CD8-positive, alpha-beta memory T cell (primary cell): ENCODE results near the gene MRFAP1. TPM values are rescaled to one million over a fixed set of nuclear protein-coding genes. Genes with fewer than 3 reads are reported as not detected.

Experiments used
- CTCF ChIA-PET: fragments of 350-600 bp; sonication (Branson Sonifier 250); formaldehyde crosslinking; loops from one replicate; lab custom pipeline; 2021; ENCODE audit warnings: antibody characterized with exemption; lab: Charles Lee
- POLR2A ChIA-PET: fragments of 350-600 bp; sonication (Branson Sonifier 250); formaldehyde crosslinking; loops from one replicate; lab custom pipeline; 2021; ENCODE audit warnings: antibody characterized with exemption; lab: Charles Lee
- DNase-seq, 5 donors: peaks; one replicate each; pipeline versions ENCODE4 v3.0.0 to v3.0.0-alpha.2; 2020 to 2022; ENCODE audit warnings: mixed read lengths in 1 of 5
- H3K27ac ChIP-seq: one replicate; pipeline ENCODE4 v1.7.0; 2013; ENCODE audit warnings: low read depth, mild to moderate bottlenecking, low read length, moderate library complexity
- H3K27me3 ChIP-seq: 2 replicates; pipeline ENCODE4 v1.7.0; 2013; ENCODE audit warnings: low read length, mild to moderate bottlenecking; ENCODE audit not compliant: insufficient read depth, poor library complexity, severe bottlenecking
- H3K36me3 ChIP-seq: 2 replicates; pipeline ENCODE4 v1.7.0; 2013; ENCODE audit warnings: mild to moderate bottlenecking, low read length, moderate library complexity; ENCODE audit not compliant: insufficient read depth
- H3K4me1 ChIP-seq: 2 replicates; pipeline ENCODE4 v1.7.0; 2013; ENCODE audit warnings: mild to moderate bottlenecking, low read length, moderate library complexity; ENCODE audit not compliant: insufficient read depth
- H3K4me3 ChIP-seq: 2 replicates; pipeline ENCODE4 v1.7.0; 2013; ENCODE audit warnings: mild to moderate bottlenecking, low read length
- H3K9me3 ChIP-seq: 2 replicates; pipeline ENCODE4 v1.7.0; 2013; ENCODE audit warnings: mild to moderate bottlenecking, low read length
- H3K27ac Mint-ChIP-seq, 8 donors: one replicate each; pipeline ENCODE4 v1.8.0; 2020 to 2021; ENCODE audit warnings: mixed read lengths in 8 of 8, mild to moderate bottlenecking in 6 of 8, inconsistent platforms in 3 of 8, moderate library complexity in 3 of 8
- H3K27me3 Mint-ChIP-seq, 2 donors: one replicate each; pipeline ENCODE4 v1.8.0; 2020 to 2021; ENCODE audit warnings: mixed read lengths in 2 of 2, mild to moderate bottlenecking in 1 of 2, moderate library complexity in 1 of 2
- H3K36me3 Mint-ChIP-seq, 3 donors: one replicate each; pipeline ENCODE4 v1.8.0; 2020 to 2021; ENCODE audit warnings: mixed read lengths in 3 of 3, inconsistent platforms in 1 of 3, mild to moderate bottlenecking in 1 of 3
- H3K4me1 Mint-ChIP-seq, 3 donors: one replicate each; pipeline ENCODE4 v1.8.0; 2020 to 2021; ENCODE audit warnings: mixed read lengths in 3 of 3, inconsistent platforms in 1 of 3, mild to moderate bottlenecking in 1 of 3
- H3K4me3 Mint-ChIP-seq, 7 donors: one replicate each; pipeline ENCODE4 v1.8.0; 2020 to 2021; ENCODE audit warnings: mixed read lengths in 7 of 7, mild to moderate bottlenecking in 6 of 7, moderate library complexity in 4 of 7, inconsistent platforms in 2 of 7
- H3K9me3 Mint-ChIP-seq, 5 donors: one replicate each; pipeline ENCODE4 v1.8.0; 2020 to 2022; ENCODE audit warnings: mixed read lengths in 5 of 5, mild to moderate bottlenecking in 3 of 5, moderate library complexity in 2 of 5, inconsistent platforms in 1 of 5
- polyA plus RNA-seq: library from polyadenylated mRNA; unstranded; fragments of 300-500 nt; fragmentation: Illumina TruSeq; gene quantifications from one replicate; pipeline ENCODE4 v1.2.3, GENCODE V29; 2021
- total RNA-seq, 2 experiments: library from RNA; stranded (reverse); gene quantifications; one replicate each; pipeline ENCODE4 v1.2.3, GENCODE V29; 2021

The MRFAP1 gene
- total and polyA plus RNA-seq, 3 experiments from 2014 or later, result 122 to 175 (median 126) TPM

DNA sequence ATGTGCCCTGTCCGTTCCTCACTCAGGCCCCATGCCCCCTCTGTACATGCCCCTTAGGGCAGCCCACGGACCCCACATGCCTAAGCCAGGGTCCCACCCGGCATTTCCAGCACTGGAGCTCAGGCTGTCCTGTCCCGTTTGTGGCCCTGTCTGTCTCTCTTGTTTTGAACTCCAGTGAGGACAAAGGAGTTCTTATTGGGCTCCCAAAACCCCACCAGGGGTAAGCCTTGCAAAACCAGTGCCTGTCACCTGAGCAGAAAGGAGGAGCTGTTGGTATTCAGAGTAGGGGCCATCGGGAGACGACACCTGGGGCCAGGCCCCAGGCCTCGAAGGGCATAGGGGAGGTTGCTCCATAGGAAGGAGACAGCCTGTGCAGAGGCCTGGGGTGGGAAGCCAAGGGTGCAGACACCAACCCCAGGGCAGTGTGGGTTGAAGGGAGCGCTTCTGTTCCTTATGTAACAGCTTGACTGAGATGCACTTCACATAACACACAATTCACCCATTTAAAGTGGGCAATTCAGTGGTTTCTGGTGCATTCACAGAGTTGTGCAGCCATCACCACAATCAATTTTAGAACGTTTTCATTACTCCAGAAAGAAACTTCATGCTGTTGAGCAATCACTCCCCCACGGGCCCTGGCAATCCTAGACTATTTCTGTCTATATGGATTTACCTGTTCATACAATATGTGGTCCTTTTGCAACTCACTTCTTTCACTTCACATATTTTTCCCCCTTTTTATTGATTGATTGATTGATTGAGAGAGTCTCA lies 33.8 kb upstream of the MRFAP1 start:
- H3K9me3 ChIP-seq, result peaks cover 7% of the 10 kb centered on the region
- H3K36me3 Mint-ChIP-seq, result peaks cover 27 to 95% (median 38%) of the 10 kb centered on the region in 3 donors

DNA sequence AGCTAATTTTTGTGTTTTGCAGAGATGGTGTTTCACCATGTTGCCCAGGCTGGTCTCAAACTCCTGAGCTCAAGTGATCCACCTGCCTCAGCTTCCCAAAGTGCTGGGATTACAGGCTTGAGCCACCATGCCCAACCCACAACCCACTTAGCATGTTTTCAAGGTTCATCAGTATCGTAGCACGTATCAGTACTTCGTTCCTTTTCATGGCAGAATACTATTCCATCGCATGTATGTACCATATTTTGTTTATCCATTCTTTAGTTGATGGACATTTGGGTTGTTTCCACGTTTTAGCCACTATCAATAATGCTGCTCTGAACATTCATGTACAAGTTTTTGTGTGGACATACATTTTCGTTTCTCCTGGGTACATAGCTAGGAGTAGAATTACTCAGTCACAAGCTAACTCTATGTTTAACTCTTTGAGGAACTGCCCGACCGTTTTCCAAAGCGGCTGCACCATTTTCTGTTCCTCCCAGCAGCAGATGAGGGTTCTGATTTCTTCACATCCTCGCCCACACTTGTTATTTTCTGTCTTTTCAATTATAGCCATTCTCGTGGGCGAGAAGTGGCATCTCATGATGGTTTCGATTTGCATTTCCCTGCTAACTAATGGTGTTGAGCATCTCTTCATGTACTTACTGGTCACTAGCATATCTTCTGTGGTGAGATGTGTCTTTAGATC lies 33.0 kb upstream of the MRFAP1 start:
- POLR2A ChIA-PET, result no interaction called here
- Mint-ChIP-seq H3K9me3 (peaks cover 0 to 9% (median 2%) of the 10 kb centered on the region in 5 donors), H3K4me1 (peaks cover 12 to 21% (median 20%) of the 10 kb centered on the region in 3 donors), H3K27ac (peak overlapping the region in 5 of 8 donors; percentile 11 to 83 (median 69)), H3K36me3 (peaks cover 32 to 94% (median 37%) of the 10 kb centered on the region in 3 donors), H3K27me3 (no peaks in the 10 kb centered on the region), H3K4me3 (no peak overlapping the region)
- Histone ChIP-seq H3K36me3 (peaks cover 33% of the 10 kb centered on the region), H3K9me3 (peaks cover 7% of the 10 kb centered on the region), H3K4me3 (no peak overlapping the region), H3K4me1 (no peaks in the 10 kb centered on the region), H3K27me3 (no peaks in the 10 kb centered on the region), H3K27ac (no peak overlapping the region)
- CTCF ChIA-PET, result no interaction called here
- DNase-seq, result no peak

More for the DNA sequence above, 33.8 kb upstream of the MRFAP1 start:
- H3K4me3 ChIP-seq, result no peak overlapping the region
- no peak for DNase-seq
- H3K27me3 Mint-ChIP-seq, result no peaks in the 10 kb centered on the region
- peaks cover 0 to 9% (median 2%) of the 10 kb centered on the region in 5 donors for H3K9me3 Mint-ChIP-seq
- no peaks in the 10 kb centered on the region for H3K4me1 ChIP-seq
- POLR2A ChIA-PET, result no interaction called here
- peaks cover 12 to 21% (median 20%) of the 10 kb centered on the region in 3 donors for H3K4me1 Mint-ChIP-seq
- no peak overlapping the region for H3K4me3 Mint-ChIP-seq
- H3K36me3 ChIP-seq, result peaks cover 33% of the 10 kb centered on the region
- no peaks in the 10 kb centered on the region for H3K27me3 ChIP-seq
- CTCF ChIA-PET, result no interaction called here
- peak overlapping the region in 3 of 8 donors; percentile 5 to 24 (median 15) for H3K27ac Mint-ChIP-seq
- no peak overlapping the region for H3K27ac ChIP-seq

DNA sequence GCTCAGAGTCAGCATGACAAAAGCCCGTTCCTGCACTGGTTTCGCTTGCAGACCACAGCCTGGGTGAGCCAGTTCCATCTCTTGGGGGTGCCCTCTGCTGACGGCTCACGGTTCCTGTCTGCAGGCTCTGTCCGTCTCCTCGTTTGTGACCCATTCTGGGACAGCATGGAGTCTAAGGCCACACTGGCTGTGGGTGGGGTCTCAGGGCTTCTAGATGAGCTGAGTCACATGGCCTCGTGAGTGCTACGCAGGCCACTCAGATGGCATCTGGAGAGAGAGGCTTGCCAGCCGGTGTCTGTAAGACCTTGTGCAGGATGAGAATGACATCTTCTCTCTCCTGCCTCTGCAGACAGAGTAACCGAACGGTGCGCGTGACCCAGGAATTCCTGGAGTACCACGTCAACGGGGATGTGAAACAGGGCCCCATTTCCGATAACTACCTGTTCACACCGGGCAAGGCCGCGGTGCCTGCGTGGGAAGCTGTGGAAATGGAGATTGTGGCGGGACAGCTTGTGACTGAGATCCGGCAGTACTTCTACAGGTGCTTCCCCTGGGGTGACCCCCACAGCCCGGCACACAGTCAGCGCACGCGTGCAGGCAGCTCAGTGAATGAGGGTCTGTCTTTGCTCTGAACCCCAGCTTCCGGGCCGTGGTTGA lies 31.6 kb upstream of the MRFAP1 start:
- Mint-ChIP-seq H3K27me3 (no peaks in the 10 kb centered on the region), H3K9me3 (peaks cover 0 to 8% (median 2%) of the 10 kb centered on the region in 5 donors), H3K27ac (peak overlapping the region in 7 of 8 donors; percentile 38 to 95 (median 69)), H3K4me3 (peak overlapping the region in 3 of 7 donors; percentile 19 to 37 (median 29)), H3K36me3 (peaks cover 26 to 94% (median 34%) of the 10 kb centered on the region in 3 donors), H3K4me1 (peaks cover 12 to 21% (median 20%) of the 10 kb centered on the region in 3 donors)
- peaks cover 23% of the 10 kb centered on the region for H3K36me3 ChIP-seq
- H3K9me3 ChIP-seq, result peaks cover 7% of the 10 kb centered on the region
- H3K27ac ChIP-seq, result no peak overlapping the region
- no peaks in the 10 kb centered on the region for H3K4me1 ChIP-seq
- DNase-seq, result peak in 3 of 5 donors; percentile 3 to 54 (median 28)
- H3K4me3 ChIP-seq, result no peak overlapping the region
- H3K27me3 ChIP-seq, result no peaks in the 10 kb centered on the region
- CTCF ChIA-PET, result no interaction called here
- POLR2A ChIA-PET, result interaction anchor here (1.1 kb wide), 1 partner anchor 32 kb away, joined by 4 read pairs; the partner anchor contains the start of gene MRFAP1

DNA sequence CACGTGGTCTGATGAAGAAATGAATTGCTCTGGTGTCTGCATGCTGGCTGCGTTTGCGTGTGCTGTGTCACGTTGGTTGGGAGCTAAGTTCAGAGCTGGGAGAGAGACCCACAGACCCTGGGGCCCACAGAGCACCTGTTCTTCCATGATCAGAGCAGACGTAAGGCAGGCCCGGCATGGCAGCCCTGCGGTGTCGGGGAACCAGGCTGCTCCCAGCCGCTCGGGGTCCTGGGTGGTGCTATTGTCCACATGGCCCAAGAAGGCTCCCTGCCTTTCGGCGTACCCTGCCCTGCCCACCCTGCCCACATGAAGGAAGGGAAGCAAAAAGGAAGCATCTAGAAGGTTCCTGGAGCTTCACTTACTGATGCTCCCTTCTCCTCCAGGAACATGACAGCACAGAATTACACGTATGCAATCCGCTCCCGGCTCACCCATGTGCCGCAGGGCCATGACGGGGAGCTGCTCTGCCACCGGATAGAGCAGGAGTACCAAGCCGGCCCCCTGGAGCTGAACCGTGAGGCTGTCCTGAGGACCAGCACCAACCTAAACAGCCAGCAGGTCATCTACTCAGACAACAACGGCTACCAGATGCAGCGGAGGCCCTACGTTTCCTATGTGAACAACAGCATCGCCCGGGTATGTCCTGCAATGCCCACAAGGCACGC lies 30.9 kb upstream of the MRFAP1 start:
- ChIA-PET POLR2A (interaction anchor here (1.1 kb wide), 1 partner anchor 31 kb away, joined by 4 read pairs; the partner anchor contains the start of gene MRFAP1), CTCF (no interaction called here)
- Mint-ChIP-seq H3K36me3 (peaks cover 20 to 95% (median 32%) of the 10 kb centered on the region in 3 donors), H3K4me1 (peaks cover 12 to 21% (median 20%) of the 10 kb centered on the region in 3 donors), H3K27me3 (no peaks in the 10 kb centered on the region), H3K9me3 (peaks cover 0 to 6% (median 2%) of the 10 kb centered on the region in 5 donors), H3K27ac (peak overlapping the region in 6 of 8 donors; percentile 17 to 95 (median 61)), H3K4me3 (no peak overlapping the region)
- DNase-seq, result no peak
- H3K36me3 ChIP-seq, result peaks cover 26% of the 10 kb centered on the region
- no peaks in the 10 kb centered on the region for H3K4me1 ChIP-seq
- no peaks in the 10 kb centered on the region for H3K27me3 ChIP-seq
- H3K4me3 ChIP-seq, result no peak overlapping the region
- H3K9me3 ChIP-seq, result peaks cover 7% of the 10 kb centered on the region
- H3K27ac ChIP-seq, result no peak overlapping the region

DNA sequence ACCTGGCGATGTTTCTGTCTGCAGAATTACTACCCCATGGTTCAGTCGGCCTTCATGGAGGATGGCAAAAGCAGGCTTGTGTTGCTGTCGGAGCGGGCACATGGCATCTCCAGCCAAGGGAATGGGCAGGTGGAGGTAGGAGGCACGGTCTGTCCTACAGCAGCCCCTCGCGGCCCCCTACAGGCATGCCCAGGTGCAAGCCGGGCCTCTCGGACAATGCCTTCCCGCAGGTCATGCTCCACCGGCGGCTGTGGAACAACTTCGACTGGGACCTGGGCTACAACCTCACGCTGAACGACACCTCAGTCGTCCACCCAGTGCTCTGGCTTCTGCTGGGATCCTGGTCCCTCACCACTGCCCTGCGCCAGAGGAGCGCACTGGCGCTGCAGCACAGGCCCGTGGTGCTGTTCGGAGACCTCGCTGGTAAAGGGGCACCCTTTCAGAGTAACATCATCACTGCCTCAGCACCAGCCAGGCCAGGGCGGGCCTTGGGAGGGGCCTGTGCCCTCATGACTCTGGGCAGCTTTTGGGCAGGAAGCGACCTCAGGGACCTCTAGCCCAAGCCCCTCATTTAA lies 29.5 kb upstream of the MRFAP1 start:
- Mint-ChIP-seq H3K27ac (no peak overlapping the region), H3K4me3 (no peak overlapping the region), H3K27me3 (no peaks in the 10 kb centered on the region), H3K9me3 (no peaks in the 10 kb centered on the region), H3K36me3 (peaks cover 7 to 94% (median 24%) of the 10 kb centered on the region in 3 donors), H3K4me1 (peaks cover 12 to 21% (median 20%) of the 10 kb centered on the region in 3 donors)
- H3K4me3 ChIP-seq, result no peak overlapping the region
- peaks cover 18% of the 10 kb centered on the region for H3K36me3 ChIP-seq
- no peaks in the 10 kb centered on the region for H3K9me3 ChIP-seq
- no peaks in the 10 kb centered on the region for H3K4me1 ChIP-seq
- no peak for DNase-seq
- H3K27ac ChIP-seq, result no peak overlapping the region
- ChIA-PET POLR2A (interaction anchor here (0.6 kb wide), 1 partner anchor 10 kb away, joined by 3 read pairs; no protein-coding TSS in a partner anchor), CTCF (interaction anchor here (1.0 kb wide), 1 partner anchor 36 kb away, joined by 3 read pairs; no protein-coding TSS in a partner anchor)
- no peaks in the 10 kb centered on the region for H3K27me3 ChIP-seq

DNA sequence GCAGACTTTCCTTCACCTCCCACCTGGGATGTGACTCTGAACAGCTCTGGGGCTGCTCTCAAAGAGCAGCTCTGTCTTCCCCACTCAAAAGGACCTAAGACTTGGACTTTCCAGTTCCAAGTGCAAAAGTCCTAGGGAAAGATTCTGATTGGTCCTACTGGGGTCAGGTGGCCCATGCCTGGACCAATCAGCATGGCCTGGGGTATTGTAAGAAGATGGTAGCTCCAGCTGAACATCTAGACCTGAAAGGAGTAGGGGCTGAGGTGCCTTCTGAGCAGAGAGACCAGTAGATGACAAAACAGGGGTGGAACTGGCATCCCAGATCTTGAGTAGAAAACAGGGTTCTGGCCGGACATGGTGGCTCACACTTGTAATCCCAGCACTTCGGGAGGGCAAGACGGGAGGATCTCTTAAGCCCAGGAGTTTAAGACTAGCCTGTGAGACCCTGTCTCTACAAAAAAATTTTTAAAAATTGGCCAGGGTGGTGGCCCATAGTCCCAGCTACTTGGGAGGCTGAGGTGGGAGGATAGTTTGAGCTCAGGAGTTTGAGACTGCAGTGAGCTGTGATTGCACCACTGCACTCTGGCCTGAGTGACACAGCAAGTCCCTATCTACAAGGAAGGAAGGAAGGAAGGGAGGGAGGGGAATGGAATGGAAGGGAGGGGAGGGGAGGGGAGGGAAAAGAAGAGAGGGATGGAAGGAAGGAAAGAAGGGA lies 27.4 kb upstream of the MRFAP1 start:
- Histone ChIP-seq H3K9me3 (no peaks in the 10 kb centered on the region), H3K4me1 (no peaks in the 10 kb centered on the region), H3K27ac (no peak overlapping the region), H3K36me3 (peaks cover 27% of the 10 kb centered on the region), H3K4me3 (no peak overlapping the region), H3K27me3 (no peaks in the 10 kb centered on the region)
- ChIA-PET POLR2A (interaction anchor here (1.6 kb wide), 1 partner anchor 27 kb away, joined by 3 read pairs; the partner anchor contains the start of gene MRFAP1), CTCF (no interaction called here)
- H3K27ac Mint-ChIP-seq, result peak overlapping the region in 5 of 8 donors; percentile 4 to 78 (median 47)
- H3K27me3 Mint-ChIP-seq, result no peaks in the 10 kb centered on the region
- no peak for DNase-seq
- H3K36me3 Mint-ChIP-seq, result peaks cover 11 to 91% (median 21%) of the 10 kb centered on the region in 3 donors
- H3K4me3 Mint-ChIP-seq, result no peak overlapping the region
- no peaks in the 10 kb centered on the region for H3K9me3 Mint-ChIP-seq
- peaks cover 7 to 14% (median 13%) of the 10 kb centered on the region in 3 donors for H3K4me1 Mint-ChIP-seq
